Ureter (tissue), 1 donor: ENCODE measurements around the gene PDCD5. TPM values are rescaled to one million over a fixed set of nuclear protein-coding genes. Genes with fewer than 3 reads are reported as not detected.
"Not testable (repeated sequence)": the region's sequence is repeated elsewhere in the genome, so short reads cannot be mapped to it uniquely, and the experiment has no call there.

Experiments
- DNase-seq: peaks from one replicate; pipeline ENCODE4 v3.0.0-alpha.2; 2020; ENCODE audit warnings: low spot score
- total RNA-seq: library from RNA; stranded (reverse); gene quantifications from one replicate; pipeline ENCODE4 v1.2.4, GENCODE V29; 2023
- donor health status: DM: yes; HTN: yes; CAD: no.

PDCD5 gene, protein sequence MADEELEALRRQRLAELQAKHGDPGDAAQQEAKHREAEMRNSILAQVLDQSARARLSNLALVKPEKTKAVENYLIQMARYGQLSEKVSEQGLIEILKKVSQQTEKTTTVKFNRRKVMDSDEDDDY
- 71.8 TPM for total RNA-seq

DNA sequence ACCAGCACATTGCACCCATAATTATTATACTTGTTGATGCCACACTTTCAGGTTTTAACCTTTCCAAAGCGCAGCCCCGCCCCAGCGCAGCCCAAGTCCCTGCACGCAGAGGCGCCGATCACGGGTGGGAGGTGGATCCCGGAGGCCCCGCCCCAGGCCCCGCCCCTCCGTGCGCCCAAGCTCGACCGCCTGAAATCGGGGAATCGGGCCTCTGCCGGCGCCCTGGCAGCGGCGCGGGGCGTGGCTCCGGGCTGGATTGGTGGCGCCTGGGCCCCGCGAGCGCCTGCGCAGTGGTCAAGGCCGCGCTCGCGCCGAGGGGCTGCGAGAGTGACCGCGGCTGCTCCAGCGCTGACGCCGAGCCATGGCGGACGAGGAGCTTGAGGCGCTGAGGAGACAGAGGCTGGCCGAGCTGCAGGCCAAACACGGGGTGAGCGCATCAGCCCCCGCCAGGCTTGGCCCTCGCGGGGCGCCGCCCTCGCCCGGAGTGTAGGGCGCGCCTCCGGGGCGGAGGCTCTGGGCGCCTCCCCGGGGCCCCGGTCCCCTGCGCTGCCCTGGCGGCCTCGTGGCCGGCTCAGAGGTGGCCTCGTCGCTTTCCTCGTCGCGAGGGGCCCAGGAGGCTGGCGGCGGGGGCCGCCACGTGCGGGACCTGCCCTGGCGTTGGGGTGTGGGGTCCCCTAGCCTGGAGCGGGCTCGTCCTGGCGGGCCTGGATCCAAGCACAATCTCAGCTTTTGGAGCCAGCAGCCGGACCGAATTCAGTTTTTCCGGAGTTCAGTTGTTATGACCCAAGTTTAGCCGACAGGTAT, at the start of gene PDCD5:
PDCD5 (plus strand) TSS at position 290 of the 804 bp plus-strand sequence; CDS start at position 362, 72 bp downstream.
- peak; percentile 97 for DNase-seq

DNA sequence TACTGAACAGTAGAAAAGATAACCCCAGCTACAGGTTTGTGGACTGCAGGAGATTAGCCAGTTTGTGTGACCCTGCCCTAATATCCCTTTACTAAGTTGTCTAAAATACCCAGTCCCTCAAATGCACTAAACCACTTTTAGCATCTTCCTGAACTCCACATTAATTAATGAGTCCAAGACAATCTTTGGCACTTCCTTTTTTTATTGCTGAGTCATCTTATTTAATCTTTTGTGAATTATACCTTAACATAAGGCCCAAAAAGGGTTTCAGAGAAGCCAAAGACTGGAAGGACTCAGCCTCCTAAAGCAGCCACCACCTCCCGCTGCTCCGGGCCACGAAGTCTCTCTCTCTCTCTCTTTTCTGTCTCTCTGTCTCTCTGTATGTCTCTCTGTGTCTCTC, 48.8 kb upstream of the PDCD5 start:
- no peak for DNase-seq

DNA sequence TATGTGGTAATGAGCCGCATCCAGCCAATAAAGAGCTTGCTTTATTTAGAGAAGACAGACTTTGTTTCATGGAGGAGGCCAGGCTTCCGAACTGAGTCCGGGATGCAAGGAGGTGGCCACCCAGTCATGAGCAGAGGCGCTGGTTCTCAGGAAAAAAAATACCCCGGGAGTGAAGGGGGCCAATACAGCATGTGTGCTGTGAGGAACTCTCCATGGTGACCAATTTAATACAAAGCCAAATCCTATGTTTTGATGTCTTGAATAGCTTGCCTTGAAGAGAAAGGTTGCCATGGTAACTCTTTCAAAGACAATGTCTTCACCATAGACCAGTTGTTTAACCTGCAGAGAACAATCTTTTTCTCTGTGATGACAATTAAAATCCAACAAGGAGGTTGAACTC, 43.4 kb upstream of the PDCD5 start:
- no peak for DNase-seq

DNA sequence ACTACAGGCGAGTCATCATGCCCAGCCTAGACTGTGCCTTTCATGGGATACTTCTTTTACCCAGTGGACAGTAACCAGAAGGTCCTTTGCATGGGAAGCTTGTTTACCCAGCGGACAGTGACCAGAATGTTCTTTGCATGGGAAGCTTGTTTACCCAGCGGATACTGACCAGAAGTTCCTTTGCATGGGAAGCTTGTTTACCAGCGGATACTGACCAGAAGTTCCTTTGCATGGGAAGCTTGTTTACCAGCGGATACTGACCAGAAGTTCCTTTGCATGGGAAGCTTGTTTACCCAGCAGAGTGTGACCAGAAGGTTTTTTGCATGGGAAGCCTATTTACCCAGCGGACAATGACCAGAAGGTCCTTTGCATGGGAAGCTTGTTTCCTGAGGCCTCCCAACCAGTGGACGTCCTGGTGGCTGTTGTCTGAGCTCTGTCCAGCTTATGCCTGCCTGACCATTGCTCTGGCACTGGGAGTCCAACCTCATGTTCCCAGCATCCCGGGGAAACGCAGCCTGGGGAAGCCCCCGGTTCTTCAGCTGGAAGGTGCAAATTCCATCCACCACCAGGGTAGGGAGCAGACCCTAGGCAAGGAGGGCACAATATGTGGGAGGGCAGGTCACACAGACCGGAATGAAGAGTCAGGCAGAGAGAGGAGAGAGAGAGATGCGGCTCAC, 41.6 kb upstream of the PDCD5 start:
- DNase-seq = no peak

DNA sequence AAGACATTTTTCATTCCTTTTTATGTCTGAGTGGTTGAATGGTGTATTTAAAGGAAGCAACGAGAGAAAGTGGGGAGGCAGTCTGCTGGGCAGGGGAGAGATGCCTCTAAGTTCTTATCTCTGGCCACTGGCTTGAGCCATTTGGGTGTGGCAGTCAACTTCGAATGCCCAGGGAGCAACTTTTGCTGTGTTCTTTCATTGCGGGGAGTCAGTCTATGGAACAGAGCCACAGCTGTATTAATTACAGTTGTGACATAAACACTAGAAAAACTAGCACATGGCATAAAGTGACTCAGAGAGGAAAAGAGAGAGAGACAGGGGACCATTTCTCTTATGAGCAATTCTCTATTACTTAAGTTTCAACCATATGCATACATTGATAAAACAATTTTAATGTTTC, 40.4 kb upstream of the PDCD5 start:
- no peak for DNase-seq

DNA sequence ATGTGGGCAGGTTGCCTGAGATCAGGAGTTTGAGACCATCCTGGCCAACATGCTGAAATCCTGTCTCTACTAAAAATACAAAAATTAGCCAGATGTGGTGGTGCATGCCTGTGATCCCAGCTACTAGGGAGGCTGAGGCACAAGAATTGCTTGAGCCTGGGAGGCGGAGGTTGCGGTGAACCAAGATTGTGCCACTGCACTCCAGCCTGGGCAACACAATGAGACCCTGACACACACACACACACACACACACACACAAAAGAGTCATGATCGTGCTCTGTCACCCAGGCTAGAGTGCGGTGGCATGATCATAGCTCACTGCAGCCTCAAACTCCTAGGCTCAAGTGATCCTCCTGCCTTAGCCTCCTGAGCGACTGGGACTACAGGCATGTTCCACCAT, 39.6 kb upstream of the PDCD5 start:
- not testable (repeated sequence) for DNase-seq

DNA sequence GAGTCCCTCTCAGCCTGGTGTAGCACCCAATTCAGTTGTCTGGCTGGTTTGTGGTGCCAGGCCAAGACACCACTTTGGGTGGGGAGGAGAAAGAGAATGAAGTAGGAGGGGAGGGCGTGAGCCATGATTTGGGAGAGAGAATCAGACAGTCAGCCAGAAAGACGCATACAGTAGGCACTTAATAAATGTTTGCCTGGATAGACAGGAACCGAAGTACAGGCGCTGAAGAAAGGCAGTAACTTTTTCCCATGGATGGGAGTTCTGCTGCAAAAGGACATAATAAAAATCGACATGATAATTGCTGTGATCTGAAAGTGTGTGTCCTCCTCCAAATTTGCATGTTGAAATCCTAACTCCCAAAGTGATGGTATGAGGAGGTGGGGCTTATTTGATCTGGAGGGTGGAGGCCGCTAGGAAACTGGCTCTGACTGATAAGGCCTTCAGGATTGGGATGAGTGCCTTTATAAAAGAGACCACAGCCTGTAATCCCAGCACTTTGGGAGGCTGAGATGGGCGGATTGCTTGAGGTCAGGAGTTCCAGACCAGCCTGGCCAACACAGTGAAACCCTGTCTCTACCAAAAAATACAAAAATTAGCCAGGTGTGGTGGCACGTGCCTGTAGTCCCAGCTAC, 38.4 kb upstream of the PDCD5 start:
- no peak for DNase-seq

DNA sequence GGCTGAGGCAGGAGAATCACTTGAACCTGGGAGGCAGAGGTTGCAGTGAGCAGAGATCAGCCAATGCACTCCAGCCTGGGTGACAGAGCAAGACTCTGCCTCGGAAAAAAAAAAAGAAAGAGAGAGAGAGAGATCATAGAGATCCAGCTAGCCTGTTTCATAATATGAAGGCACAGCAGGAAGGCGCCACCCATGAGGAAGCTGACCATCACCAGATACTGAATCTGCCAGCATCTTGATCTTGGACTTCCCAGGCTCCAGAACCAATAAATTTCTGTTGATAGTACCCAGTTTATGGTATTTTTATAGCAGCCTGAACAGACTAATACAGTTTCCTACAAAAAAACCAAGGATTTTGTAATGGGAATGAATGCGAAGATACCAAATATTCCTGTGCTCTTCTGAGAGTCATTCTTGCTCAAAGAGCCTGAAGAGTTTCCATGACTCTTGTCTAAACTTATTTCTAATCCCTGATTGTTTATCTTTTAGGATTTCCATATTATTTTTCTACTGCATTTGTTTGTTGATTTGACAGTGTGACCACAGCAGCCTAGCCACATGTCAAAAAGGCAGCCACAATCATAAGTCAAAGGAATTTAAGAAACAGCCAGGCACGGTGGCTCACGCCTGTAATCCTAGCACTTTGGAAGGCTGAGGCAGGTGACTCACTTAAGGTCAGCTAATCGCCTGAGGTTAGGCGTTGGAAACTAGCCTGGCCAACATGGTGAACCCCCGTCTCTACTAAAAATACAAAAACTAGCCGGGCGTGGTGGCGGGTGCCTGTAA, 37.7 kb upstream of the PDCD5 start:
- DNase-seq = no peak

DNA sequence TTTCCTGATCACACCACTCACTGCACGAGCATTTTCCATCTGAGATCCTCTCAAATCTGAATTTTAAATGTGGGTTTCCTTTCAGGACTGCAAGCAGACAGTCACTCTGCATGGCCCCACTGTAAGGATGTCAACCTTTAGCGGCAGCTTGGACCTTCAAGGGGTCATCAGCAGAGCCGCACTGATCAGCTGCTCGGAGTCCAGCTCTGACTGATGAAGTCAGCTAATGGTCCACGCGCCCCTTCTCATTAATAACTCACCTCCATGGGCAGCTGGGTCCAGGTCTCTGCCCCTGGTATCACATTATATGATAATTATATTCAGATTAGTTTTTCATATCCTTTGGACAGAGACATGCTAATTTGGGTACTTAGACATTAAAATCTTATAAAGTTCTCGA, 36.1 kb upstream of the PDCD5 start:
- no peak for DNase-seq

DNA sequence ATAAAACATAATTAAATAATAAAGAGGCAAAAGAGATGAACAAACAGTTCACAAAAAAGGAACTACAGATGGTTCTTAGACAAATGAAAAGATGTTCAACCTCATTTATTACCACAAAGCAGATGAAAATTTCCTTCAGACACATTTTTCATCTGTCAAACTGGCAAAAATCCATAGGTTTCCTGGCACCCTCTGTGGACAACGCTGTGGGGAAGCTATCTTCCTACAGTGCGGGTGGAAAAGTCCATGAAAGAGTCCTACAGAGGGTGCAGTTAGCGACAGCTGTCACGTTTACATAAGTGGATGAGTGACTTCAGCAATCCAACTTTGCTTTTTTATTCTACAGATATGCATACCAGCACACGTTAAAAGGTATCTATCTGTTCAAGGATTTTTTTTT, 30.3 kb upstream of the PDCD5 start:
- no peak for DNase-seq

DNA sequence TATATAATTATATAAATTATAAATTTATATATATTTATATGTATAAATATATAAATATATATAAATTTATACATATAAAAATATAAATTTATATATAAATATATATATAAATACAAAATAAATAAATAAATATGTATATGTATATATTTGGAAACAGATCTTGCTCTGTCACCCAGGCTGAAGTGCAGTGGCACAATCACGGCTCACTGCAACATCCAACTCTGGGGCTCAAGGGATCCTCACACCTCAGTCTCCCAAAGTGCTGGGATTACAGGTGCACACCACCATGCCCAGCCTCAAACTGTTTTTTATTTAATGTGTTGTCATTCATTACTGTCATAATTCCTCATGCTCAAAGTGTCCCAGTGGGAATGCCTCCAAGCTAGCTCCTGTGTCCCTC, 25.2 kb upstream of the PDCD5 start:
- DNase-seq = no peak

DNA sequence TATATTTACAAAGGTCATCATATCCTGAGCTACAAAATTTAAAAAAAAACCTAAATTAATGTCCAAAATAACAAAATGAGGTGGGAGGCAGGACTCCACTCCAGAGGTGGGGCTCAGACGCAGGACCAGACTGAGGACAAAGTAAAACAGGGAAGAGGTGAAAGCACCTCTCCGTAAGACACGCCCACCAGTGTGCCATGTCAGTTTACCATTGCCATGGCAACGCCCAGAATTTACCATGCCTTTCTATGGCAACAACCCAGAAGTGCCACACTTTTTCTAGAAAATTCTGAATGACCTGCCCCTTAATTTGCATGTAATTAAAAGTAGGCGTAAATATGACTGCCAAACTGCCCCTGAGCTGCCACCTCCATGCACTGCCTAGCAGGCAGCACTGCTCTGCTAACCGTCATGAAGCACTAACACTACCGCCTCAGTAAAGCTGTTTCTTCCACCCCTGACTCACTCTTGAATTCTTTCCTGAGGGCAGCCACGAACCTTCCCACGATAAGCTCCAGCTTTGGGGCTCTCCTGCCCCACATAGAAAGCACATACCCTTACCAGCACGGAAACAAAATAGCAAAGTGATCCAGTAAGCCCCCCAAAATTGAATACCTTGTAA, 22.3 kb upstream of the PDCD5 start:
- no peak for DNase-seq

DNA sequence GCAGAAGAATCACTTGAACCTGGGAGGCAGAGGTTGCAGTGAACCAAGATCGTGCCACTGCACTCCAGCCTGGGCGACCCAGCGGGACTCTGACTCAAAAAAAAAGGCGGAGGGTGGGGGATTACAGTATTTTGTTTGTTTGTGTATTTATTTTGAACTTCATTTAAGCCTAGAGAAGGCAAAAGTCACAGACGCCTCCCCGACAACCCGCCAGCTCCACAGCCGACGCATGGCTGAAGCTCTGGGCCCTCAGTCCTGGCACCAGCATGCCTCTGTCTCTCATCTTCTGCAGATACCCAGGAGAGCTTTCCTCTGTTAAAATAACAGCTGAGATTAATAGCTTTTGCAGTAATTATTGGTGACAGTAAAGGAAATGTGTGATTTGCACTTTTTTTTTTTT, 17.2 kb upstream of the PDCD5 start:
- no peak for DNase-seq

DNA sequence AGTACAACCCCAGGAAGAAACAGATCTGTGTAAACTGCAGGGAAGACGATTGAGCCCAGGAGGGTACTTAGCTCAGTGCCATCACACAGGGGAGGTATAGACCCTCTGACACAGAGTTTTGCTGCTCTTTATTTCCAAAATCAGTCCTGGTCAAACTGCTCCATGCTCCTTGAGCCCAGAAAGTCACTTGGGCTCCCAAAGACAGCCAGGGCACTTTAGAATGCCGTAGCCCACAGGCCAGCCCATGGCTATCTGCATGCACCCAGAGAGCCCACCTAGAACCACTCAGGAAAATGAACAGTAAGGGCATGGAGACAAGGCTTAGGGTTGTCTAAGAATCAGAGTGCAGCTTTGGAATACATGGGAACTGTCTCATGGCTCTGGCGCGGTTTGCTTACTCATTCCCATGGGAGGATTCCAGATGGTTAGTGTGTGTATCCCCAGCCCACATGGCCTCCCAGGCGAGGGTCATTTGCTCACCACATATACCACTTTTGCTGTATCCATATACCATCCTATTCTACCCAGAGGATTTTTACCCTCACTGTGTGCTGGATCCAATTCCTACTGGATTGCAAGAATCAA, 14.7 kb upstream of the PDCD5 start:
- peak; percentile 9 for DNase-seq

DNA sequence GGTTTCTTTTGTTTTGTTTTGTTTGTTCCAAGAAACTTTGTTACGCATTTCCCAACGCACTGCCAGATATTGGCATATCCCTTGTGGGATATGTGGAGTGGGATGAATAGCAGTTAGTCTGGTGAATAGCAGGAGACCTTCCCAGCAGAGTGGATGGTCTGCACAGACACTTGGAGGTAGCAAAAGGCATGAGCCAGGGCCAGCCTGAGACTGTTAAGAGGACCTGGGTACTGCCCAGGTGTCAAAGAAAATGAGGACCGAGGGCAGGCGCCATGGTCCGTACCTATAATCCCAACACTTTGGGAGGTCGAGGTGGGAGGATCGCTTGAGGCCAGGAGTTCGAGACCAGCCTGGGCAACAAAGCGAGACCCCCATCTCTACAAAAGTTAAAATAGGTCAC, 13.5 kb upstream of the PDCD5 start:
- DNase-seq = no peak

DNA sequence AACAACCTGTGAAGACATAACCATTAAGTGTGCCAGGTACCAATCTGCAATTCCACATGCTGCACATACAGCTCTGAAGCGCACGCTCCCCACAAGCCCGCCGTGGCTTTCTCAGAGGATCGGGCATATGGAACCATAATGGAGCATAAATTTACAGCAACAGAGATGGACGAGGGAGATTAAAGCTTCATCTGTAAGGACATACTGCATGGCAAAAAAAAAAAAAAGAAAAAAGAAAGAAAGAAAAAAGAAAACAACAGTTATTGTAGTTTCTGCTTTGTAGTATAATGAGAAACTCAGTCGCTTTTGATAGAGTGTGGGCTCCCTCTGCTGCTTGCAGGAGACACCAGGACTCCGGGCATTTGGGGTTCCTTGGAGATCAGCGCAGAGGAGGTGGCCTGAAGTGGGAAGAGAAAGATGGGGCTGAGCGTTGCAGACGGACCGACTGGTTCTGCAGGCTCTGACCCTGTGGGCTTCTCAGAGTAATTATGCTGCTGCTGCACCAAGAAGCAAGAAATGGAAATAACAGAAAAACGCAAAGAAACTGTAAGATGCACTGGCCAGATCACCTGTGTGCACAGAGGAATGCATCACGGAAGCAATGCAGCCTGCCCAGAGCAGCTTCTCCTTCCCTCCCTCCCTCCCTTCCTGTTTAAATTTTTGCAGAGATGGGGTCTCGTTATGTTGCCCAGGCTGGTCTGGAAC, 10.8 kb upstream of the PDCD5 start:
- peak; percentile 56 for DNase-seq

DNA sequence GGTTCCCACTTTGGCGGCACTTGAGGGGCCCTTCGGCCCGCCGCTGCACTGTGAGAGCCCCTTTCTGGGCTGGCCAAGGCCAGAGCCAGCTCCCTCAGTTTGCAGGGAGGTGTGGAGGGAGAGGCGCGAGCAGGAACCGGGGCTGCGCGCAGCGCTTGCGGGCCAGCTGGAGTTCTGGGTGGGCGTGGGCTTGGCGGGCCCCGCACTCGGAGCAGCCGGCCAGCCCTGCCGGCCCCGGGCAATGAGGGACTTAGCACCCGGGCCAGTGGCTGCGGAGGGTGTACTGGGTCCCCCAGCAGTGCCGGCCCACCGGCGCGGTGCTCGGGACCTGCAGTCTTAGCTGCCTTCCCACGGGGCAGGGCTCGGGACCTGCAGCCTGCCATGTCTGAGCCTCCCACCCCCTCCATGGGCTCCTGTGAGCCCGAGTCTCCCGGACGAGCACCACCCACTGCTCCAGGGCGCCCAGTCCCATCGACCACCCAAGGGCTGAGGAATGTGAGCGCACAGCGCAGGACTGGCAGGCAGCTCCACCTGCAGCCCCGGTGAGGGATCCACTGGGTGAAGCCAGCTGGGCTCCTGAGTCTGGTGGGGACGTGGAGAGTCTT, 9.4 kb upstream of the PDCD5 start:
- DNase-seq = not testable (repeated sequence)

DNA sequence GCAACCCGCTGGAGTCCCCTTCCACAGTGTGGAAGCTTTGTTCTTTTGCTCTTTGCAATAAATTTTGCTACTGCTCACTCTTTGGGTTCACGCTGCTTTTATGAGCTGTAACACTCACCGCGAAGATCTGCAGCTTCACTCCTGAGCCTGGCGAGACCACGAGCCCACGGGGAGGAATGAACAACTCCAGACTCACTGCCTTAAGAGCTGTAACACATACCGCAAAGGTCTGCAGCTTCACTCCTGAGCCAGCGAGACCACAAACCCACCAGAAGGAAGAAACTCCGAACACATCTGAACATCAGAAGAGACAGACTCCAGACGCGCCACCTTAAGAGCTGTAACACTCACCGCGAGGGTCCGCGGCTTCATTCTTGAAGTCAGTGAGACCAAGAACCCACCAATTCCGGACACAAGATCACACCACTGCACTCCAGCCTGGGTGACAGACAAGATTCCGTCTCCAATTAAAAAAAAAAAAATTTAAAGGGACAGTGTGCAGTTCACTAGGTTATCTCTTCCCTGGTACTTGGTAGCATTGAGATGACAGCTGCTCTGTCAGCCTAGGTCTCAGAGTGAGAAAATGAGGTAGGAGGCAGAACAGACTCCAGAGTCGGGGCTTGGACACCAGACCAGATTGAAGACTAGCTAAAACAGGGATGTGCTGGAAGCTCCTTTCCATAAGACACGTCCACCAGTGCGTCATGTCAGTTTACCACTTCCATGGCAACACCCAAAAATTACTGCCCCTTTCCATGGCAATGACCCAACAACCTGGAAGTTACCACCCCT, 8.1 kb upstream of the PDCD5 start:
- DNase-seq = not testable (repeated sequence)

DNA sequence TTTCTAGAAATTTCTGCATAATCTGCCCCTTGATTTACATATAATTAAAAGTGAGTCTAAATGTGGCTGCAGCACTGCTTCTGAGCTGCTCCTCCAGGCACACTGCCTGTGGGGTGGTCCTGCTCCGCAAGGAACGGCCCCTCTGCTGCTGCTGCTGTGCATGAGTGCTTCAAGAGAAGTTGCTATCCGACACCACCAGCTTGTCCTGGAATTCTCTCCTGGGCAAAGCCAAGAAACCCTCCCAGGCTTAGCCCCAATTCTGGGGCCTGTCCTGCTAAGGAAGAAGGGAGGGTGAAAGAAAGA, 7.5 kb upstream of the PDCD5 start:
- DNase-seq = no peak
